Liver (tissue), 9 donors: ENCODE data around the gene TSKU. TPM values are rescaled to one million over a fixed set of nuclear protein-coding genes. Genes with fewer than 3 reads are reported as not detected.

Experiments
- DNase-seq: peaks from one replicate; pipeline ENCODE4 v3.0.0-alpha.2; 2017; ENCODE audit warnings: low spot score
- H3K27ac ChIP-seq, 2 donors: one replicate each; pipeline ENCODE4 v1.7.0; 2013; ENCODE audit warnings: inconsistent platforms in 2 of 2, low read length in 2 of 2, control low read depth in 1 of 2, low read depth in 1 of 2, mild to moderate bottlenecking in 1 of 2
- H3K27me3 ChIP-seq, 4 donors: one replicate each; pipeline versions ENCODE4 v1.6.1 to v1.7.0; 2013; ENCODE audit warnings: low read length in 3 of 4, inconsistent platforms in 1 of 4, mild to moderate bottlenecking in 1 of 4, moderate library complexity in 1 of 4; ENCODE audit not compliant: control insufficient read depth in 4 of 4, insufficient read depth in 4 of 4
- H3K36me3 ChIP-seq, 4 donors: one replicate each; pipeline versions ENCODE4 v1.6.1 to v1.7.0; 2013; ENCODE audit warnings: low read length in 3 of 4, mild to moderate bottlenecking in 3 of 4, low read depth in 1 of 4, moderate library complexity in 1 of 4; ENCODE audit not compliant: control insufficient read depth in 4 of 4, insufficient read depth in 3 of 4
- H3K4me1 ChIP-seq, 4 donors: one replicate each; pipeline versions ENCODE4 v1.6.1 to v1.7.0; 2013; ENCODE audit warnings: low read length in 3 of 4, mild to moderate bottlenecking in 3 of 4, moderate library complexity in 1 of 4; ENCODE audit not compliant: control insufficient read depth in 4 of 4, insufficient read depth in 4 of 4
- H3K4me3 ChIP-seq, 3 donors: one replicate each; pipeline versions ENCODE4 v1.6.1 to v1.7.0; 2013; ENCODE audit warnings: low read length in 3 of 3, control low read depth in 1 of 3, low read depth in 1 of 3, mild to moderate bottlenecking in 1 of 3
- H3K9ac ChIP-seq, 2 donors: one replicate each; pipeline ENCODE4 v1.7.0; 2013; ENCODE audit warnings: low read length in 2 of 2, mild to moderate bottlenecking in 2 of 2, moderate library complexity in 2 of 2, control low read depth in 1 of 2, low read depth in 1 of 2
- H3K9me3 ChIP-seq, 4 donors: one replicate each; pipeline versions ENCODE4 v1.6.1 to v1.7.0; 2013; ENCODE audit warnings: low read length in 3 of 4; ENCODE audit not compliant: control insufficient read depth in 4 of 4
- FOXA1 ChIP-seq: IDR thresholded peaks from 2 replicates; pipeline ENCODE4 v1.6.1; 2016; ENCODE audit warnings: antibody characterized with exemption
- FOXA2 ChIP-seq: IDR thresholded peaks from 2 replicates; pipeline ENCODE4 v1.6.1; 2016; ENCODE audit warnings: antibody characterized with exemption
- HNF4A ChIP-seq, 2 donors: conservative IDR thresholded peaks; 2 replicates each; pipeline ENCODE4 v1.6.1; 2016; ENCODE audit warnings: antibody characterized with exemption in 2 of 2, mild to moderate bottlenecking in 2 of 2
- NR2F2 ChIP-seq: IDR thresholded peaks from 2 replicates; pipeline ENCODE4 v1.6.1; 2016; ENCODE audit warnings: antibody characterized with exemption
- RAD21 ChIP-seq, 2 donors: IDR thresholded peaks; 2 replicates each; pipeline ENCODE4 v1.6.1; 2016; ENCODE audit warnings: antibody characterized with exemption in 2 of 2, mild to moderate bottlenecking in 2 of 2
- RXRA ChIP-seq, 2 donors: IDR thresholded peaks; 2 replicates each; pipeline ENCODE4 v1.6.1; 2017 to 2018; ENCODE audit warnings: antibody characterized with exemption in 2 of 2, mild to moderate bottlenecking in 1 of 2
- SP1 ChIP-seq: IDR thresholded peaks from 2 replicates; pipeline ENCODE4 v1.6.1; 2018; ENCODE audit warnings: antibody characterized with exemption, mild to moderate bottlenecking
- TAF1 ChIP-seq: conservative IDR thresholded peaks from 2 replicates; pipeline ENCODE4 v1.6.1; 2016; ENCODE audit warnings: antibody characterized with exemption, mild to moderate bottlenecking
- YY1 ChIP-seq: IDR thresholded peaks from 2 replicates; pipeline ENCODE4 v1.6.1; 2016; ENCODE audit warnings: antibody characterized with exemption, mild to moderate bottlenecking
- WGBS: extraction: QIAGEN DNeasy Blood & Tissue Kit; methylation state at CpG from one replicate; pipeline ENCODE4 v1.1.7; 2013; 5-methylcytosine and 5-hydroxymethylcytosine counted together
- polyA plus RNA-seq, 2 donors: library from polyadenylated mRNA; stranded (reverse) in 1 of 2; unstranded in 1 of 2; fragments of 200-250 nt in 1 of 2; fragments of >200 nt in 1 of 2; fragmentation: Nextera tagmentation in 1 of 2; extraction: Ambion mirVana in 1 of 2; gene quantifications; one replicate each; pipeline versions ENCODE4 v1.2.1 to v1.2.3, GENCODE V29; 2013 to 2015
- total RNA-seq, 2 donors: library from RNA; depleted of rRNA; stranded (reverse); fragments of >200 nt; gene quantifications; one replicate each; pipeline ENCODE4 v1.2.3, GENCODE V29; 2014
- TF ChIP-seq, protein P1 (sequence below): IDR thresholded peaks from 2 replicates; pipeline ENCODE4 v1.6.1; 2016; ENCODE audit warnings: antibody characterized with exemption
- TF ChIP-seq, protein P2 (sequence below): IDR thresholded peaks from 2 replicates; pipeline ENCODE4 v1.6.1; 2016; ENCODE audit warnings: antibody characterized with exemption, mild to moderate bottlenecking
- TF ChIP-seq, protein P3 (sequence below): fragments of 150-350 bp; IDR thresholded peaks from 2 replicates; pipeline ENCODE4 v1.5.1; 2017; ENCODE audit warnings: improper control_type of control experiment, low read depth, low read length; ENCODE audit not compliant: missing input control
- TF ChIP-seq, protein P4 (sequence below): IDR thresholded peaks from 2 replicates; pipeline ENCODE4 v1.6.1; 2016; ENCODE audit warnings: antibody characterized with exemption
- donor health status: healthy.
- donor health status: healthy.
- donor health status: healthy.
- donor health status: healthy.
- donor health status: healthy.

Gene TSKU
- total and polyA plus RNA-seq, 4 donors, result 3.3 to 492 (median 46.0) TPM

DNA sequence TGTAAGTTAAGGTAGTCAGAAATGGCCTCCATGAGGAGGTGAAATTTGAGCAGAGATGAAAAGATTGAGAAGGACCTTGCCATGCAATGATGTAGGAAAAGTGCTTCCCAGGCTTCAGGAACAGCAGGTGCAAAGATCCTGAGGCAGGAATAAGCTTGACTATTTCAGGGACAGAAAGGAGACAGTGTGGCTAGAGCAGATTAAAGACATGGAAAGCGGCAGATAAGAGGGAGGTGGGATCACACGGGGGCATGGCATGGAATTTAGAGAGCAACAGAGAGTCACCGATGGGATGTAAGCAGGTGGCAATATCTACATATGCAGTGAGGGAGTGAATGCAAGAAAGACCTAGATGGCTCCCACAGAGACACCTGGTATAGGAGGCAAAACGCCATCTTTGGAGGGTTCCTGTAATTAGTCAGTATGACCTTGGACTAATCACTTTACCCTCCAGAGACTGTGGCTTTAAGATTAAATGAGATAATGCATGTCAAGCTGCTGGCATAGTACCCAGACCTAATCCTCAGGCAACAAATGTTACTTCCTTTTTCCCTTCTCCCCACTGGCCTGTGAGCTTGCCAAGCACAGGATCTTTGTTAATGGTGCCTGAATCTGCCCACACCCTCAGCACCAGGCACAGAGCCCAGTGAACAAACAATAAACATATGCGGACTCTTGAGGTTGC is 52.9 kb downstream of the TSKU start:
- H3K4me3 ChIP-seq, result no peak overlapping the region
- H3K27me3 ChIP-seq, result no peaks in the 10 kb centered on the region
- no peak overlapping the region for H3K27ac ChIP-seq
- H3K4me1 ChIP-seq, result peaks cover 0 to 5% (median 0%) of the 10 kb centered on the region in 4 donors
- WGBS, result 62% methylated on average over 5 of the region's 5 CpGs
- no peak for TF ChIP-seq NR2F2
- TF ChIP-seq RAD21 (IDR thresholded peaks at IDR 0.05), result peak in 1 of 2 donors; percentile 12
- TF ChIP-seq SP1, result no peak
- no peak for TF ChIP-seq FOXA1
- no peak for TF ChIP-seq YY1
- H3K36me3 ChIP-seq, result no peaks in the 10 kb centered on the region
- H3K9me3 ChIP-seq, result no peaks in the 10 kb centered on the region
- H3K9ac ChIP-seq, result no peak overlapping the region
- DNase-seq, result no peak

DNA sequence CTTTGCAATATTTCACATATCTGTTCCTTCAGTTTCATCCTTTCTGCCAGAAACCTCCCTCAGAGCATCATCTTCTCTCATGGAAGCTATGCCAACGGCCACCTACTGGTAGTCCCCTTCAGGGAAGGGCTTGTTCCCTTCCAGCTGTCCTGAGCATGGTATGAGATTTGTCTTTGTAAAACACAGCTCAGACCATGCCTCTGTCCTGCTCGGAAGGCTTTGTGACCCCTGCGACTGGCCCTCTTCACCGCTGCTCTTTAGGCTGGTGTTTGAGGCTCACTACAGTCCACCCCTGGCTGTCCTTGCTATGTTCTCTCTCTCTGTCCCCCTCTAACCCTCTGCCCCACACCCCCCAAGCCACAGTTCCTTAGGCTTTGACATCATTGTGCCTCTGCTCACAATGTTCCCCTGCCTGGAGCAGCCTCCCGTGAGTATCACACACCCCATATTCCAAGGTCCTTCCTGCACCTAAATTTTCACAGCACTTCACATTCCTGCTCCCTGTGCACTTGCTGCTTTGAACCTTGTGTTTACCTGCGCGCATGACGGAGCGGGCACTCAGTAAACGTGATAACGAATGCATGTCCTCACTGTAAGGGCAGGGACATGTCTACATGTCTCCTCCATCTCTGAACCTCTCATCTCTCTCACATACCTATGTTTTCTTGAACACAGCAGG is 53.6 kb downstream of the TSKU start:
- no peak for TF ChIP-seq RXRA (IDR thresholded peaks at IDR 0.05)
- TF ChIP-seq, protein P1, sequence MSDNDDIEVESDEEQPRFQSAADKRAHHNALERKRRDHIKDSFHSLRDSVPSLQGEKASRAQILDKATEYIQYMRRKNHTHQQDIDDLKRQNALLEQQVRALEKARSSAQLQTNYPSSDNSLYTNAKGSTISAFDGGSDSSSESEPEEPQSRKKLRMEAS, result no peak
- TF ChIP-seq, protein P2, sequence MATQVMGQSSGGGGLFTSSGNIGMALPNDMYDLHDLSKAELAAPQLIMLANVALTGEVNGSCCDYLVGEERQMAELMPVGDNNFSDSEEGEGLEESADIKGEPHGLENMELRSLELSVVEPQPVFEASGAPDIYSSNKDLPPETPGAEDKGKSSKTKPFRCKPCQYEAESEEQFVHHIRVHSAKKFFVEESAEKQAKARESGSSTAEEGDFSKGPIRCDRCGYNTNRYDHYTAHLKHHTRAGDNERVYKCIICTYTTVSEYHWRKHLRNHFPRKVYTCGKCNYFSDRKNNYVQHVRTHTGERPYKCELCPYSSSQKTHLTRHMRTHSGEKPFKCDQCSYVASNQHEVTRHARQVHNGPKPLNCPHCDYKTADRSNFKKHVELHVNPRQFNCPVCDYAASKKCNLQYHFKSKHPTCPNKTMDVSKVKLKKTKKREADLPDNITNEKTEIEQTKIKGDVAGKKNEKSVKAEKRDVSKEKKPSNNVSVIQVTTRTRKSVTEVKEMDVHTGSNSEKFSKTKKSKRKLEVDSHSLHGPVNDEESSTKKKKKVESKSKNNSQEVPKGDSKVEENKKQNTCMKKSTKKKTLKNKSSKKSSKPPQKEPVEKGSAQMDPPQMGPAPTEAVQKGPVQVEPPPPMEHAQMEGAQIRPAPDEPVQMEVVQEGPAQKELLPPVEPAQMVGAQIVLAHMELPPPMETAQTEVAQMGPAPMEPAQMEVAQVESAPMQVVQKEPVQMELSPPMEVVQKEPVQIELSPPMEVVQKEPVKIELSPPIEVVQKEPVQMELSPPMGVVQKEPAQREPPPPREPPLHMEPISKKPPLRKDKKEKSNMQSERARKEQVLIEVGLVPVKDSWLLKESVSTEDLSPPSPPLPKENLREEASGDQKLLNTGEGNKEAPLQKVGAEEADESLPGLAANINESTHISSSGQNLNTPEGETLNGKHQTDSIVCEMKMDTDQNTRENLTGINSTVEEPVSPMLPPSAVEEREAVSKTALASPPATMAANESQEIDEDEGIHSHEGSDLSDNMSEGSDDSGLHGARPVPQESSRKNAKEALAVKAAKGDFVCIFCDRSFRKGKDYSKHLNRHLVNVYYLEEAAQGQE, result no peak
- no peak for TF ChIP-seq RAD21 (IDR thresholded peaks at IDR 0.05)
- no peak for TF ChIP-seq YY1
- TF ChIP-seq FOXA2, result no peak
- no peak overlapping the region for H3K9ac ChIP-seq
- H3K27ac ChIP-seq, result no peak overlapping the region
- peaks cover 0 to 11% (median 4%) of the 10 kb centered on the region in 4 donors for H3K4me1 ChIP-seq
- H3K36me3 ChIP-seq, result no peaks in the 10 kb centered on the region
- no peaks in the 10 kb centered on the region for H3K9me3 ChIP-seq
- no peaks in the 10 kb centered on the region for H3K27me3 ChIP-seq
- H3K4me3 ChIP-seq, result no peak overlapping the region
- DNase-seq, result no peak
- 63% methylated on average over 11 of the region's 11 CpGs for WGBS

DNA sequence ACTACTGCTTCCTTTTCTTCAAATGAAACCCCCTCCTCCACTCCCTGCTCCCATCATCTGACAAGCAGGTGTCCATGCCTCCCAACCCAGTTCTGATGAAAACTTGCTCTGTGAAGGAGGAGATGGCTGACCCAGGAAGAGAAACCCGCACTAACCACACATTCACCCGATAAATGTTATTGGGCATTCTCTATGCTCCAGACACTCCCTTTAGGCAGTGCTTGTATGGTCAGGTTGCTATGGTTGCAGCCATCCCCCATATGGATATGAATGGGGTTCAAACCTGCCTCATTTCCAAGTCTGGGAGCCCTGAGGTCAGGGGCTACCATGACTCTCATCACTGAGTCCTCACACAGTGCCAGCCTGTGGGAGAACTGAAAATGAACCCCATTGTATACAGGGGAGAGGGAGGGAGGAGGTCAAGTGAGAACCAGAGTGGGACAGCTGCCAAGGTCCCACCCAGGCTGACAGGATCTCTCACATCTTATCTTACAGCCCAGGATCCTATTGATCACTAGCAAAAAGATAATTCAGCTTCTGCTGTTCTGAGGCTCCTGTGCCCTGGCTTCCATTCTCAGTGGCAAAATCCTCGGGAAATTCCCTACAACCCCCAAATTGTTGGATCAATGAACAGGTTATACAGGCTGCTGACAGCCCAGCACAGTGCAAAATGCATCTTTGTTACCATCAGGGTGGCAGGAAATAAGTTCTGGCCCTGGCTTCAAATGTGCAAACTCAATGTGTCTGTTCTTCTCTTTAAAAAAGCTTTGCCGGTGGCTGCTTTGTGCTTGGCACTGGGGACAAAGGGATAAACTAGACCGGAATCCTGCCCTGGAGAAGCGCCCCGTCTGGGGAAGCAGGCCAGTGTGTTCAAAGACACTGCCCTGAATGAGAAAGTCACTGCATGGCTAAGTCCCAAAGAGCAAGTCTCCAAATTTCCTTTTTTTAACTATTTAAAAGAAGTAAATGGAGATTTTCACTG is 54.8 kb downstream of the TSKU start:
- Histone ChIP-seq H3K4me3 (no peak overlapping the region), H3K27ac (no peak overlapping the region), H3K4me1 (peaks cover 0 to 21% (median 9%) of the 10 kb centered on the region in 4 donors), H3K27me3 (no peaks in the 10 kb centered on the region), H3K9ac (no peak overlapping the region), H3K9me3 (no peaks in the 10 kb centered on the region), H3K36me3 (no peaks in the 10 kb centered on the region)
- WGBS, result 73% methylated on average over 7 of the region's 7 CpGs
- no peak for DNase-seq
- TF ChIP-seq HNF4A (conservative IDR thresholded peaks at IDR 0.05), result no peak
- TF ChIP-seq, protein P2, result no peak
- no peak for TF ChIP-seq TAF1
- TF ChIP-seq, protein P1, result no peak
- no peak for TF ChIP-seq FOXA2
- no peak for TF ChIP-seq RXRA (IDR thresholded peaks at IDR 0.05)
- TF ChIP-seq, protein P3, sequence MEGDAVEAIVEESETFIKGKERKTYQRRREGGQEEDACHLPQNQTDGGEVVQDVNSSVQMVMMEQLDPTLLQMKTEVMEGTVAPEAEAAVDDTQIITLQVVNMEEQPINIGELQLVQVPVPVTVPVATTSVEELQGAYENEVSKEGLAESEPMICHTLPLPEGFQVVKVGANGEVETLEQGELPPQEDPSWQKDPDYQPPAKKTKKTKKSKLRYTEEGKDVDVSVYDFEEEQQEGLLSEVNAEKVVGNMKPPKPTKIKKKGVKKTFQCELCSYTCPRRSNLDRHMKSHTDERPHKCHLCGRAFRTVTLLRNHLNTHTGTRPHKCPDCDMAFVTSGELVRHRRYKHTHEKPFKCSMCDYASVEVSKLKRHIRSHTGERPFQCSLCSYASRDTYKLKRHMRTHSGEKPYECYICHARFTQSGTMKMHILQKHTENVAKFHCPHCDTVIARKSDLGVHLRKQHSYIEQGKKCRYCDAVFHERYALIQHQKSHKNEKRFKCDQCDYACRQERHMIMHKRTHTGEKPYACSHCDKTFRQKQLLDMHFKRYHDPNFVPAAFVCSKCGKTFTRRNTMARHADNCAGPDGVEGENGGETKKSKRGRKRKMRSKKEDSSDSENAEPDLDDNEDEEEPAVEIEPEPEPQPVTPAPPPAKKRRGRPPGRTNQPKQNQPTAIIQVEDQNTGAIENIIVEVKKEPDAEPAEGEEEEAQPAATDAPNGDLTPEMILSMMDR, result no peak
- TF ChIP-seq, protein P4, sequence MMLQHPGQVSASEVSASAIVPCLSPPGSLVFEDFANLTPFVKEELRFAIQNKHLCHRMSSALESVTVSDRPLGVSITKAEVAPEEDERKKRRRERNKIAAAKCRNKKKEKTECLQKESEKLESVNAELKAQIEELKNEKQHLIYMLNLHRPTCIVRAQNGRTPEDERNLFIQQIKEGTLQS, result no peak
- TF ChIP-seq FOXA1, result no peak
- TF ChIP-seq SP1, result no peak
